SHP77 treated with DMSO at 0.1 percent for 48 hours (cell line): ENCODE measurements around the gene SUCLG1.
"Not testable (repeated sequence)": the region's sequence is repeated elsewhere in the genome, so short reads cannot be mapped to it uniquely, and the experiment has no call there.

ENCODE experiments used
- DNase-seq: peaks from one replicate; lab custom pipeline; 2025; lab: John Stamatoyannopoulos, UW

The SUCLG1 gene

DNA sequence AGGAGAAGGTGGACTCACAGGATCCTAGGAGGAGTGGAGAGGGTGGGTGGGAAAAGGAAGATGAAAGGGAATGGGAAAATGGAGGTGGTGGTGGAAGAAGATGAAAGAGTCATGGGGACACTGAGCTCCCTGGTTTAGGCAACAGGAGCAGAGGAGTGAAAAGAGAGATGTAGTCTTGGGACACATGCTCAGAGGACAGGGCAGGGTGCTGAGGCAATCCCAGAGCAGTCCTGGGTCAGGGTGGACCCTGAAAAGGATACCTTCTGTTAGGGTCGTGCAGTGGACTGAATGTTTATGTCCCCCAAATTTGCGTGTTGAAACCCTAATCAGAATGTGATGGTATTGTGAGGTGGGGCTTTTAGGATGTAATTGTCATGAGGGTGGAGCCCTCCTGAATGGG, 37.9 kb downstream of the SUCLG1 start:
- no peak for DNase-seq

DNA sequence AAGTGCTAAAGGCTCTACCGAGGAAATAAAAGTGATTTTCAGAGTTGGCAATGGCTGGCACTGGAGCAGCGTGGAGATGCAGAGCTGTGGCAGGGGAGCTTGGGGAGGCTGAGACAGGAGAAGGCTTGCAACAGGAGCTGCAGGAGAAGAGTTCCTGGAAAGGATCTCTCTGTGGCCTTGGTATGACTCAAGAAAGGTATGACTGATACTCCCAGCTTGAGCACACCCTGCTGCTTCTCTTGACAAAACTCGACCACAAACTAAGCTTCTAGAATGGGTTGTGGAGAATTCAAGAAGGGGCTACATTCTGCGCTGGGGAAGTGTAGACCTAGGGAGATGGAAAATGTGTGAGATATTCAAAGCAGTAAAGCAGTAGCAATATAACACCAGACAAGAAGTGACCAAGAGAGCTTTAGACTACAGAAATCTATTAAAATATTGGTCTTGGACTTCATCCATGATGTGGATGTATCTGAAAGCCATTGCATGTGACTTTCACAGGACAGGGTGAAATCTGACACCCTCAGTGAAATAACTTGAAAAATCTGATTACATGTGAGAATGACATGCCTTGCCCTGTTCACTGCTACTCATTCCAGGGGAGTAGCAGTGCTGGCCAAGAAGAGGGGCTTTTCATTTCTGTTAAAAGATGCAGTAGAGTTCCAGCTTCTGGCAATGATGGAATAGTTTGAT, 41.5 kb downstream of the SUCLG1 start:
- DNase-seq, result no peak

DNA sequence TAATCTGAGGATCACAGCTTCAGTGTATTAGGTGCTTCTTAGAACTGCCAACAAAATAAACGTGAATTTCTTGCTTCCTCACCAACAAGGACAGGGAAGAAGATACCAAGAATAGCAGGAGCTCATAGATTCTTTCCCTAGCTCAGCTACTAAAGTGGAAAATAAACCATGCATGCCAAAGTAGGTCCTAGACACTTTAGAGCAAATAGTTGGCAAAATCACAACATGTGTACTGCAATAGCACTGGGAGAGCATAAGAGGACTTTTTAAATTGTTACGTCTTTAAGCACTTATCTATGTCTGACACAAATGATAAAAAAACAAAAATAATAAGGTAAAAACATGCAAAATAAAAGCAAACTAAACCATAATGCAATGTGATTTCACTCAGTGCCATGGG, 49.5 kb downstream of the SUCLG1 start:
- DNase-seq, result no peak

DNA sequence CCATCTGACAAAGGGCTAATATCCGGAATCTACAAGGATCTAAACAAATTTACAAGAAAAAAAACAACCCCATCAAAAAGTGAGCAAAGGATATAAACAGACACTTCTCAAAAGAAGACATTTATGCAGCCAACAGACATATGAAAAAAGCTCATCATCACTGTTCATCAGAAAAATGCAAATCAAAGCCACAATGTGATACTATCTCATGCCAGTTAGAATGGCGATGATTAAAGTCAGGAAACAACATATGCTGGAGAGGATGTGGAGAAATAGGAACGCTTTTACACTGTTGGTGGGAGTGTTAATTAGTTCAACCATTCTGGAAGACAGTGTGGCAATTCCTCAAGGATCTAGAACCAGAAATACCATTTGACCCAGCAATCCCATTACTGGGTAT, 57.0 kb downstream of the SUCLG1 start:
- not testable (repeated sequence) for DNase-seq

DNA sequence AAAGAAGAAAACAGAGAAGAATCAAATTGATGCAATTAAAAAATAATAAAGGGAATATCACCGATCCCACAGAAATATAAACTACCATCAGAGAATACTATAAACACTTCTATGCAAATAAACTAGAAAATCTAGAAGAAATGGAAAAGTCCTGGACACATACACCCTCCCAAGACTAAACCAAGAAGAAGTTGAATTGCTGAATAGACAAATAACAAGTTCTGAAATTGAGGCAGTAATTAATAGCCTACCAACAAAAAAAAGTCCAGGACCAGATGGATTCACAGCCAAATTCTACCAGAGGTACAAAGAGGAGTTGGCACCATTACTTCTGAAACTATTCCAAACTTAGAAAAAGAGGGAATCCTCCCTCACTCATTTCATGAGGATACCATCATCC, 59.2 kb downstream of the SUCLG1 start:
- not testable (repeated sequence) for DNase-seq

DNA sequence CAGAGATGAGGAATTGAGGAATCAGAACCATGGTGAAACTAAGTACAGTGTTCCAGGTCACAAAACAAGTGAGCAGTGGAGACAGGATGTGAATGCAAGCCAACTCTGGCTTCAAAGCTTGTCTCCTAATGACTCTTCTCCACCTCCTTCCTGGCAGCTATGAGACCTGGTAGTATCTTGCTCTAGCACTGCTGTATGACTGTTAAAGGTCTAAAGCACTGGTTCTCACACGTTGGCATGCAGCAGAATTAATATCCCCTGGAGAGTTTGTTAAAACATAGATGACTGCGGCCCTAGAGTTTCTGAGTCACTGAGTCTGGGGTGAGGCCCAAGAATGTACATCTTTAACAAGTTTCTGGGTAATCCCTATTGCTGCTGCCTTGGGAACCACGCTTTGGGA, 63.3 kb downstream of the SUCLG1 start:
- no peak for DNase-seq

DNA sequence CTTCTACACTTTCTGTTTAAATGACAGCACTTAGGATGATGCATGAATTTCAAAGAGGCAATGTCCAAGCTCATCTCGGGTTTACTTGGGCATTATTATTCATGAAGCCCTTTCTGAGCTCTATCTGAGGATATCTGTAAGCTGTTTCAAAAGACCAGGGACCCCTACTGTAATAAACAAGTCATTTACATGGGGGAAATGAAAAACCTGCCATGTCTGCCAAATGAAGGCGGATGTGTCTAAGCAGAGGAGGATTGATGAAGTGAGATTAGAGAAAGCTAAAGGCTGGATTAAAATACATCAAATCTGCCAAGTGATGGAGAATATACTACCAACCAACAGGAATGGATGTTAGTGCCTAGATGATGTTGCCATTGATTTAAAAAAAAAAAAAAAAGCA, 64.5 kb downstream of the SUCLG1 start:
- no peak for DNase-seq

DNA sequence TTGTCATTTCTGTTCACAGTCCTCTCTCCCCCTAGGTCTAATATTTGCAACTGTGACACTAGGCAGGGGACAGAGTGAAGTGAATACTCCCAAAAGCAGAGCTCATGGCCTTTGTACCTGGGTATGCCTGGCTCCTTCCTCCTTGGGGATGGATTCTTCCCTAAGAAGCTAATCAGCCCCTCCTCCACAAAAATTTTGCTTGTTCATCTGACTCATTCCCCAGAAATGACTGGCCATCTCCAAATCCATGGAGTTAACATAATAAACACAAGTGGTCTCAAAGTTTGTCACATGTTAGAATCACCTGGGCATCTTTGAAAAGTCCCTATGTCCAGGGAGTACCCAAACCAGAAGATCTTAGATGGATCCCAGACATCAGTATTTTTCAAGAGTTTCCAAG, 65.3 kb downstream of the SUCLG1 start:
- DNase-seq, result no peak

DNA sequence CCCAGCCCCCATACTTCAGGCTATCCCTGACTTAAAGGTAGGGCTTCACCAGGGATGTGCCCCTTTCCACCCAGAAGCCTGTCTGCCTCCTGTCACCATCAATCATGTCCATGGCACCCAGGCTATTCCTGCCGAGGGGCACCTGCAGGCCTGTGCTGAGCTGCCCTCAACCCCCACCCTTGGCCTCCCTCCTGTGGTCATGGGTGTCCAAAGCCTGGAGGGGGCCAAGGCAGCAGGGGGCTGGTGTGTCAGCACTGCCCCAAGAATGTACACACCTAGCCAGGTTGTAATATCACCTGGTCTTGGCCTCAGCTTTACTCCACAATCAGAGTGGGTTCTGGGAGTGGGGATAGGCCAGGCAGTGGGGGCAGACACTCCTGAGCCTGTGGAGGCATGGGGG, 69.3 kb downstream of the SUCLG1 start:
- DNase-seq, result no peak

DNA sequence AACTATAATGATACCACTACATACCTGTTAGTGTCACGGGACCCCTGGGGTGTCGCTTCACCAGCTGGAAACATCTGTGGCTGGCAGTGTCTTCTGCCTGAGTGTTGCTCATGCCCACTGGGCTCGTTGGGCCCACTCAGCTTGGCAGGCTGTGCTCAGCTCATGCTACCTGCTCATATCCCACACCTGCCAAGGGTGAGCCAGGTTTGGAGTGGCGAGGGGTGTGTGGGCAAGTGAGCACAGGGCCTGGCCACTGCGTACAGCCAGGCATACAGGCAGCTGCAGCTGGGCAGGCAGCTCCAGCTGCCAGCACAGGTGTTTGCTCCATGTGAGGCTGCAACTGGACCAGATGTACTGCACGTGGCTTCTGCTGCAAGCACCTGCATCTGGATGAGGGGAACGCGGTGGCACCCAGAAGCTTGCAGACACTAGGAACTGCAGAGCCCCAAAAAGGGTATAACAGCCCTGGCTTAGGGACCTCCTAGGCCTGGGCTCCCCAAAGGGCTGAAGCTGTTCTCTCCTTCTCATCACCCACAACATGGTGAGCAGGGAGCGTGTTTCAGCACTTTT, 70.1 kb downstream of the SUCLG1 start:
- DNase-seq, result no peak

DNA sequence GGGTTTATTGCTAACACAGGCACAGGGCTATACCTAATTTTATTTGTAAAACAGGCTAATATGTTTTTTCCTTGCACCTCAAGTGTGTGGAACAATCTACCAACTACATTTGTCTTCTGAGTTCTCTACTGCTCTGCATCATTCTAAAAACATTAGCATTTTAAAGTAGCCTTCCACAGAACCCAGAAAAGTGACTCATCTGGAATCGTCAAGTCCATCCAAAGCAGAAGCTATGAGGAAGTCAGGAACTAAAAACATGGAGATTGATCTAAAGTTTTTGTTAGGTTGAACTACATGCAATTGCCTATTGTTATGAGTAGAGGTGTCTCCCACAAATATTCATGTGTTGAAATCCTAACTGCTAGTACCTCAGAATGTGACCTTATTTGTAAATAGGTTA, 70.9 kb downstream of the SUCLG1 start:
- no peak for DNase-seq

DNA sequence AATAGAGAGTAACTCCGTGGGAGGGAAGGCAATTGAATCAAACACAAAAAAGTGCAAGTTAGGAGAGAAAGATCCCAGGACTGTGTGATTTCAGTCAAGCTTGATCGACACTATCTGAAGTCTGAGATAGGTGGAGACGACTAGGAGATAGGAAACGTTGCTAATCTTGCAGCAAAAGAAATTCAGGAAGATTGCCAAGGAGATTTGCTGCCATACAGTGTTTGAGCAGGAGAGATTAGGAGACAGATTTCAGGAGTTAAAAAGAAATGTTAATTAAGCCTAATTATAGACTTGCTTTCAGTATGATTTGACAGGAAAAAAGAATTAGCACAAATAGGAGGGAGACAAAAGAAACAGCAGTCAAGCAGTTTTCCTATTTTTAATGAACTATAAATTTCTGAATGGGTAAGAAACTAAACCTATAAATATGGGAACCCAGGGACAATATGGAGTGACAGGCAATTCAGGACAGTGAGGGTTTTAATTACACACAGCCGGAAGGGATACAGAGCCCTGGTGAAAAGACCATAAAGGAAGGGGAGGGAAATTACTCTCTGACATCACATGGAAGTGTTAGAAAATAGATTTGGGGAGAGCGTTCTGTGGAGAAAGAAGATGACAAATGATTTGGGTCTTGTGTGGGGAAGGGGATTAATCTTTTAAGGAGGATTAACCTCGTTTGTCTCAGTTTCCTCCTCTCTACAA, 72.6 kb downstream of the SUCLG1 start:
- DNase-seq, result no peak

DNA sequence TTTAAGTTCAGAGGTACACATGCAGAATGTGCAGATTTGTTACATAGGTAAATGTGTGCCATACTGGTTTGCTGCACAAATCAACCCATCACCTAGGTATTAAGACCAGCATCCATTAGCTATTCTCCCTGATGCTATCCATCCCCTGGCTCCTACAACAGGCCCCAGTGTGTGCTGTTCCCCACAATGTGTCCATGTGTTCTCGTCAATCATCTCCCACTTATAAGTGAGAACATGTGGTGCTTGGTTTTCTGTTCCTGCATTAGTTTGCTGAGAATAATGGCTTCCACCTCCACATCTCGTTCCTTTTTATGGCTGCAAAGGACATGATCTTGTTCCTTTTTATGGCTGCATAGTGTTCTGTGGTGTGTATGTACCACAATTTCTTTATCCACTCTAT, 75.8 kb downstream of the SUCLG1 start:
- no peak for DNase-seq

DNA sequence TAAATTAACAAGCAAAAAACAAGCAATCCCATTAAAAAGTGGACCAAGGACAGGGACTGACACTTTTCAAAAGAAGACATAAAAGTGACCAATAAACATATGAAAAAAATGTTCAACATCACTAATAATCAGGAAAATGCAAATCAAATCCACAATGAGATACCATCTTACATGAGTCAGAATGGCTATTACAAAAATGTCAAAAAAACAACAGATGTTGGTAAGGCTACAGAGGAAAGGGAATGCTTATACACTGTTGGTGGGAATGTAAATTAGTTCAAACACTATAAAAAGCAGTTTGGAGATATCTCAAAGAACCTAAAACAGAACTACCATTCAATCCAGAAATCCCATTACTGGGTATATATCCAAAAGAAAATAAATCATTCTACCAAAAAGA, 78.2 kb downstream of the SUCLG1 start:
- no peak for DNase-seq

DNA sequence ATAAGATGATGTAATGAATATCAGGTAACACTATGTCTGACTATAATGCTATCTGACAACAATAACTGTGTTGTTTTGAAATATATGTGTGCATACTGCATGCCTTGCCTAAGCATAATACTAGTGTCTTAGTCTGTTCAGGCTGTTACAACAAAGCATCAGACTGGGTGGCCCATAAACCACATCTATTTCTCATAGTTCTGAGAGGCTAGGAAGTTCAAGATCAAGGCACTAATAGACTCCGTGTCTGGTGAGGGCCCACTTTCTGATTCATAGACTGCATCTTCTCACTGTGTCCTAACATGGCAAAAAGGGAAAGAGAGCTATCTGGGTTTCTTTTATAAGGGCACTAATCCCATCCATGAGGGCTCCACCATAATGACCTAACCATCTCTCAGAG, 80.1 kb downstream of the SUCLG1 start:
- no peak for DNase-seq

DNA sequence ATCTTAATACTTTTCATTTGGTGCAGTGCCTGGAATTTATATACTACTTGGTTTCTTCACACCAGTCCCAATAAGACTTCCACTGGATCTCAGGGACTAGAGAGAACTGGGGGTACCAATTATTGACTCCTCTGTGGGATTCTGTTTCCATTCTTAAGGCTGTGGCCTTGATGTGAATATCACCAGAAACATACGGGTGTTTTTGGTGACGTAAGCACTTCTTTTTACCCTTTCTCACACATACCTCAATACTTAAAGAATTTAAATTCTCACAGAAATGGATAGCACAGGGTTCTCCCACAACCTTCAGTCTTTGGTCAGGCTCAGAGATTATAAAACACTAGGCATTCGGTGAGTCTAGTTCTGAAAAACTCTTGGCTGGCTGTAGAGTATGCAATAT, 84.1 kb downstream of the SUCLG1 start:
- DNase-seq, result no peak

DNA sequence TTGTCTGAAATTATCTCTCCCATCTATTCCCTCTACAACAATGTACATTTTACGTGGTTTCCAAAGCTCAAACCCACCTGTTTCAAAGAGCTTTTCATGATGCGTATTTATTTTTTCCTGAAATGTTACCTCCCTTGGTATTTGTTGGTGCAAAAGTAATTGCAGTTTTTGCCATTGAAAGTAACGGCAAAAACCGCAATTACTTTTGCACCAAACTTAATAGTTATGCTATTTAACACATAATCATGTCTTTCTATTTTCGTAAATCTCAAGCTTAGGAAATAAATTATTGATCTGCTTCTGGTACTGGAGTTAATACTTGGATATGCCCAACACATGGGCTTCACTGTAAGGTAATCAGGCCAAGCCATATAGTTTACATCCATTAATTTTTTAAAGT, 85.2 kb downstream of the SUCLG1 start:
- no peak for DNase-seq
